Measurements from ENCODE around the gene PLEK. TPM values are rescaled to one million over a fixed set of nuclear protein-coding genes. Genes with fewer than 3 reads are reported as not detected.

Gene PLEK
- total RNA-seq, 1 experiment from 2014 or later: 0.13 TPM

DNA sequence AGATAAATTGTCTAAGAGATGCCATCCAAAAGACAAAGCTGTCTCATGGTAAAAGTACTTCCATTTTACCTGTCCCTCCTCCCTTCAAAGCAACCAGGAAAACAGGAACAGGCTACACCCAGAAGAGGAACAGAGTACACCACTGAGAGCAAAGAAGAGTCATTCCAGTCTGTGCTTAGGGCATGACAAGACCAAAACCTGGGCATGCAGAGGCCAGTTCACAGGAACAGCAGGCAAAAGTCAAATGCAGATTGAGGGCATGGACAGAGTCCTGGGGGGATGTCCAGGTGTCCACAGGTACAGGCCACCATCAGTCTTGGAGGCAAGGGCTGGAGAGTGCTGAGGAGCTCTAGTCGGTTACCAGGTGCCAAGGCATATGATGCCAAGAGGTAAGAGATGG lies 23.7 kb downstream of the PLEK start:
- DNase-seq (ENCODE audit: low read depth, low spot score): no peak
- intact Hi-C loops (cut with micrococcal nuclease; ENCODE audit: unreplicated experiment) (no loop called here), in situ Hi-C loops (cut with HindIII; ENCODE audit: low pct_unique_long_range_greater_than_20kb, low sequenced_read_pairs) (no loop called here)
- Histone ChIP-seq H3K36me3 (ENCODE audit: control insufficient read depth, insufficient read depth, low read length) (no peaks in the 10 kb centered on the region), H3K4me3 (ENCODE audit: low read depth in 2 of 2, low read length in 2 of 2) (no peak overlapping the region), H3K27me3 (ENCODE audit: control insufficient read depth, insufficient read depth, low read length) (peaks cover 17% of the 10 kb centered on the region), H3K27ac (ENCODE audit: low read length) (no peak overlapping the region), H3K9me3 (ENCODE audit: control insufficient read depth, insufficient read depth, low read depth, low read length) (no peaks in the 10 kb centered on the region), H3K4me1 (ENCODE audit: control insufficient read depth, insufficient read depth, low read length) (no peaks in the 10 kb centered on the region)
- no peak for TF ChIP-seq TCF7L2 (IDR thresholded peaks at IDR 0.05; ENCODE audit: low read depth, low read length)
- TF ChIP-seq, protein P1, sequence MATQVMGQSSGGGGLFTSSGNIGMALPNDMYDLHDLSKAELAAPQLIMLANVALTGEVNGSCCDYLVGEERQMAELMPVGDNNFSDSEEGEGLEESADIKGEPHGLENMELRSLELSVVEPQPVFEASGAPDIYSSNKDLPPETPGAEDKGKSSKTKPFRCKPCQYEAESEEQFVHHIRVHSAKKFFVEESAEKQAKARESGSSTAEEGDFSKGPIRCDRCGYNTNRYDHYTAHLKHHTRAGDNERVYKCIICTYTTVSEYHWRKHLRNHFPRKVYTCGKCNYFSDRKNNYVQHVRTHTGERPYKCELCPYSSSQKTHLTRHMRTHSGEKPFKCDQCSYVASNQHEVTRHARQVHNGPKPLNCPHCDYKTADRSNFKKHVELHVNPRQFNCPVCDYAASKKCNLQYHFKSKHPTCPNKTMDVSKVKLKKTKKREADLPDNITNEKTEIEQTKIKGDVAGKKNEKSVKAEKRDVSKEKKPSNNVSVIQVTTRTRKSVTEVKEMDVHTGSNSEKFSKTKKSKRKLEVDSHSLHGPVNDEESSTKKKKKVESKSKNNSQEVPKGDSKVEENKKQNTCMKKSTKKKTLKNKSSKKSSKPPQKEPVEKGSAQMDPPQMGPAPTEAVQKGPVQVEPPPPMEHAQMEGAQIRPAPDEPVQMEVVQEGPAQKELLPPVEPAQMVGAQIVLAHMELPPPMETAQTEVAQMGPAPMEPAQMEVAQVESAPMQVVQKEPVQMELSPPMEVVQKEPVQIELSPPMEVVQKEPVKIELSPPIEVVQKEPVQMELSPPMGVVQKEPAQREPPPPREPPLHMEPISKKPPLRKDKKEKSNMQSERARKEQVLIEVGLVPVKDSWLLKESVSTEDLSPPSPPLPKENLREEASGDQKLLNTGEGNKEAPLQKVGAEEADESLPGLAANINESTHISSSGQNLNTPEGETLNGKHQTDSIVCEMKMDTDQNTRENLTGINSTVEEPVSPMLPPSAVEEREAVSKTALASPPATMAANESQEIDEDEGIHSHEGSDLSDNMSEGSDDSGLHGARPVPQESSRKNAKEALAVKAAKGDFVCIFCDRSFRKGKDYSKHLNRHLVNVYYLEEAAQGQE (IDR thresholded peaks at IDR 0.05; ENCODE audit: insufficient read depth in 1 of 2, low read depth in 2 of 2, low read length in 1 of 2): no peak
- TF ChIP-seq POLR2AphosphoS5 (IDR thresholded peaks at IDR 0.05; ENCODE audit: low read depth, low read length): no peak
- no peak for TF ChIP-seq CTCF (IDR thresholded peaks at IDR 0.05)
- TF ChIP-seq SIN3A (IDR thresholded peaks at IDR 0.05; ENCODE audit: borderline replicate concordance, insufficient read depth, low read depth, low read length): no peak
- no peak for ATAC-seq
- no TSS peak for BruUV-seq (replicated peaks)
- ChIA-PET POLR2A (no interaction called here), CTCF (no interaction called here)

DNA sequence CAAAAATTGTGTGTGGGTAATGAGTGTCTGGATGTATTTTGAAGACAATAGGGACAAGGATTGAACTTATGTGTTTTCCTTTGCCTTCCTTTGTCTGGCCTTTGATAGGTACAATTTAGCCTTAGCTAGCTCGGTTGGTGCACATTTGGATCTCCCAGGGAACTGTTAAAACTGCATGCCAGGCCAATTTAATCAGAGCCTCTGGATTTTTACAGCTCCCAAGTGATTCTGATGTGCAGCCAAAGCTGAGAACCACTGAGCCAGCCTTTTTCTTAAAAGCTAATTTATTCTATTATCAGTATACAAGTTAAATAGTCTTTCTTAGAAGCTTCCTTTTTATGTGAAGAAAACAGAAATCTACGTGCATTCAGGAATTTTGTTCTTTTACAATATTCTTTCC lies 25.0 kb downstream of the PLEK start:
- Histone ChIP-seq H3K27me3 (ENCODE audit: control insufficient read depth, insufficient read depth, low read length) (peaks cover 17% of the 10 kb centered on the region), H3K27ac (ENCODE audit: low read length) (no peak overlapping the region), H3K4me1 (ENCODE audit: control insufficient read depth, insufficient read depth, low read length) (no peaks in the 10 kb centered on the region), H3K4me3 (ENCODE audit: low read depth in 2 of 2, low read length in 2 of 2) (no peak overlapping the region), H3K36me3 (ENCODE audit: control insufficient read depth, insufficient read depth, low read length) (no peaks in the 10 kb centered on the region), H3K9me3 (ENCODE audit: control insufficient read depth, insufficient read depth, low read depth, low read length) (no peaks in the 10 kb centered on the region)
- POLR2A ChIA-PET: no interaction called here
- intact Hi-C loops (cut with micrococcal nuclease; ENCODE audit: unreplicated experiment): no loop called here
- TF ChIP-seq, protein P1 (IDR thresholded peaks at IDR 0.05; ENCODE audit: insufficient read depth in 1 of 2, low read depth in 2 of 2, low read length in 1 of 2): no peak
- TF ChIP-seq POLR2AphosphoS5 (IDR thresholded peaks at IDR 0.05; ENCODE audit: low read depth, low read length) (no peak), TCF7L2 (IDR thresholded peaks at IDR 0.05; ENCODE audit: low read depth, low read length) (no peak), CTCF (IDR thresholded peaks at IDR 0.05) (no peak), SIN3A (IDR thresholded peaks at IDR 0.05; ENCODE audit: borderline replicate concordance, insufficient read depth, low read depth, low read length) (no peak)
- BruUV-seq (replicated peaks): no TSS peak
- DNase-seq (ENCODE audit: low read depth, low spot score) (no peak), ATAC-seq (no peak)
- CTCF ChIA-PET: no interaction called here
- in situ Hi-C loops (cut with HindIII; ENCODE audit: low pct_unique_long_range_greater_than_20kb, low sequenced_read_pairs): no loop called here
